Endothelial cell of umbilical vein (primary cell): Measurements from ENCODE around the gene NRG3.

Experiments
- EZH2 ChIP-seq: IDR thresholded peaks from 2 replicates; pipeline ENCODE4 v1.6.1; 2012; ENCODE audit warnings: borderline replicate concordance, low read depth, mild to moderate bottlenecking, moderate library complexity, low read length, inconsistent platforms; ENCODE audit not compliant: severe bottlenecking
- POLR2A ChIP-seq: IDR thresholded peaks from 2 replicates; pipeline ENCODE4 v1.6.1; 2012; ENCODE audit warnings: low read depth, mild to moderate bottlenecking, control low read depth, low read length
- POLR2AphosphoS5 ChIP-seq: IDR thresholded peaks from 2 replicates; pipeline ENCODE4 v1.6.1; 2012; ENCODE audit warnings: low read depth, mild to moderate bottlenecking, control low read depth, low read length, moderate library complexity; ENCODE audit not compliant: insufficient read depth
- TF ChIP-seq, protein P1 (sequence below), 2 donors: IDR thresholded peaks; 1 replicate in 1 of 2; 2 replicates in 1 of 2; pipeline ENCODE4 v1.5.1; 2011; ENCODE audit warnings: low read length in 2 of 2, mild to moderate bottlenecking in 2 of 2, moderate library complexity in 2 of 2, control low read depth in 1 of 2, inconsistent platforms in 1 of 2, low read depth in 1 of 2; ENCODE audit not compliant: insufficient read depth in 1 of 2; ENCODE audit errors: extremely low read depth in 1 of 2

DNA sequence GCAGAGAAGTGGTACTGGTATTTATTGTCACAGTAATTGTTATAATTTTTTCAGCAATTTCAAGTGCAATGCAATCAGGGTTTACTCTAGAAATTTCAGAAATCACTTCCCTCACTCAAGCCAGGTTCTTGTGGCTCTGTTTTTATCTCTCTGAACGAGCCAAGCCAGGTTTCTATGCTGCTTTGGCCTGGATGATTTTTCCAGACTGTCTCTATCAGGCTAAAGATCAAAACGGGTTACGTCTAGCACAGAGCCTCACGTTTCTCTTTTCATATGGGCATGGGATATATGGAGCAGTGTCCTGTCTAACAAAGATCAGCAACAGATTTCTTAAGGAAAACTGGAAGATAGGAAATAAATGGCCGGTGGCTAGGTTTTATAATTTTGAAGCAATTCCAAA lies 1105.3 kb downstream of the NRG3 start:
- TF ChIP-seq, protein P1, sequence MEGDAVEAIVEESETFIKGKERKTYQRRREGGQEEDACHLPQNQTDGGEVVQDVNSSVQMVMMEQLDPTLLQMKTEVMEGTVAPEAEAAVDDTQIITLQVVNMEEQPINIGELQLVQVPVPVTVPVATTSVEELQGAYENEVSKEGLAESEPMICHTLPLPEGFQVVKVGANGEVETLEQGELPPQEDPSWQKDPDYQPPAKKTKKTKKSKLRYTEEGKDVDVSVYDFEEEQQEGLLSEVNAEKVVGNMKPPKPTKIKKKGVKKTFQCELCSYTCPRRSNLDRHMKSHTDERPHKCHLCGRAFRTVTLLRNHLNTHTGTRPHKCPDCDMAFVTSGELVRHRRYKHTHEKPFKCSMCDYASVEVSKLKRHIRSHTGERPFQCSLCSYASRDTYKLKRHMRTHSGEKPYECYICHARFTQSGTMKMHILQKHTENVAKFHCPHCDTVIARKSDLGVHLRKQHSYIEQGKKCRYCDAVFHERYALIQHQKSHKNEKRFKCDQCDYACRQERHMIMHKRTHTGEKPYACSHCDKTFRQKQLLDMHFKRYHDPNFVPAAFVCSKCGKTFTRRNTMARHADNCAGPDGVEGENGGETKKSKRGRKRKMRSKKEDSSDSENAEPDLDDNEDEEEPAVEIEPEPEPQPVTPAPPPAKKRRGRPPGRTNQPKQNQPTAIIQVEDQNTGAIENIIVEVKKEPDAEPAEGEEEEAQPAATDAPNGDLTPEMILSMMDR (IDR thresholded peaks at IDR 0.05; ENCODE audit: extremely low read depth in 1 of 2, insufficient read depth in 1 of 2, low read depth in 1 of 2, low read length in 2 of 2), result no peak
- TF ChIP-seq POLR2A, result no peak
- no peak for TF ChIP-seq EZH2
- TF ChIP-seq POLR2AphosphoS5, result no peak
